ENCODE results near the gene PRMT3. TPM values are rescaled to one million over a fixed set of nuclear protein-coding genes. Genes with fewer than 3 reads are reported as not detected.
"Not testable (repeated sequence)": the region's sequence is repeated elsewhere in the genome, so short reads cannot be mapped to it uniquely, and the experiment has no call there.

Gene PRMT3
- total RNA-seq, 4 donors from 2014 or later: 4.4 to 29.4 (median 15.7) TPM

DNA sequence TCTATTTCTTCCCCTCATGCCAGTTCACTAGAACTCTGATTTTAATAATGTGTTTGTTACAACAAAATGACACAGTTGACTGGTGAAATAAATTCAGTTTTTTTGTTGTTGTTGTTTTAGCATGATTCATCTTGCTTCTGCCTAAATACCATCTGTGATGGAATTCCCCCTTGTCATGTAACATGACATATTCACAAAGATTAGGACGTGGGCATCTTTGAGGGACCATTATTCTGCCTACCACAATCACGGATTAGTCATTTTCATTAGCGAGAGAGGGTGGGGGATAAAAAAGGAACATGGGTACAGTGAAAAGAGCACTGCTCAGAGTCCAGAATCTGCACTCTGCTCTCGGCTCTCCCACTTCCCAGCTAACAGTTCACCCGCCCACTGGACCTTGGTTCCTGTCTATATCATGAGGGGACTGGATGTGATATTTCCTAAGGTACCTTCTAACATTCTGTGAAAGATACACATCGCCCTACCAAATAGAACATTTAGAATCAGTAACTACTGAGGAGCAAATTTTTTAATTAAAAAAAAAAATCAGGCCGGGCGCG, 12.7 kb upstream of the PRMT3 start:
- Histone ChIP-seq H3K27ac (no peak overlapping the region), H3K4me3 (no peak overlapping the region), H3K4me1 (no peaks in the 10 kb centered on the region), H3K36me3 (no peaks in the 10 kb centered on the region), H3K27me3 (no peaks in the 10 kb centered on the region), H3K9me3 (no peaks in the 10 kb centered on the region)
- TF ChIP-seq, protein P1, sequence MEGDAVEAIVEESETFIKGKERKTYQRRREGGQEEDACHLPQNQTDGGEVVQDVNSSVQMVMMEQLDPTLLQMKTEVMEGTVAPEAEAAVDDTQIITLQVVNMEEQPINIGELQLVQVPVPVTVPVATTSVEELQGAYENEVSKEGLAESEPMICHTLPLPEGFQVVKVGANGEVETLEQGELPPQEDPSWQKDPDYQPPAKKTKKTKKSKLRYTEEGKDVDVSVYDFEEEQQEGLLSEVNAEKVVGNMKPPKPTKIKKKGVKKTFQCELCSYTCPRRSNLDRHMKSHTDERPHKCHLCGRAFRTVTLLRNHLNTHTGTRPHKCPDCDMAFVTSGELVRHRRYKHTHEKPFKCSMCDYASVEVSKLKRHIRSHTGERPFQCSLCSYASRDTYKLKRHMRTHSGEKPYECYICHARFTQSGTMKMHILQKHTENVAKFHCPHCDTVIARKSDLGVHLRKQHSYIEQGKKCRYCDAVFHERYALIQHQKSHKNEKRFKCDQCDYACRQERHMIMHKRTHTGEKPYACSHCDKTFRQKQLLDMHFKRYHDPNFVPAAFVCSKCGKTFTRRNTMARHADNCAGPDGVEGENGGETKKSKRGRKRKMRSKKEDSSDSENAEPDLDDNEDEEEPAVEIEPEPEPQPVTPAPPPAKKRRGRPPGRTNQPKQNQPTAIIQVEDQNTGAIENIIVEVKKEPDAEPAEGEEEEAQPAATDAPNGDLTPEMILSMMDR (IDR thresholded peaks at IDR 0.05): no peak
- TF ChIP-seq POLR2A (IDR thresholded peaks at IDR 0.05): no peak
- no peak for DNase-seq
- intact Hi-C loops (cut with DNase I; ENCODE audit: low total_unique reads): no loop called here

DNA sequence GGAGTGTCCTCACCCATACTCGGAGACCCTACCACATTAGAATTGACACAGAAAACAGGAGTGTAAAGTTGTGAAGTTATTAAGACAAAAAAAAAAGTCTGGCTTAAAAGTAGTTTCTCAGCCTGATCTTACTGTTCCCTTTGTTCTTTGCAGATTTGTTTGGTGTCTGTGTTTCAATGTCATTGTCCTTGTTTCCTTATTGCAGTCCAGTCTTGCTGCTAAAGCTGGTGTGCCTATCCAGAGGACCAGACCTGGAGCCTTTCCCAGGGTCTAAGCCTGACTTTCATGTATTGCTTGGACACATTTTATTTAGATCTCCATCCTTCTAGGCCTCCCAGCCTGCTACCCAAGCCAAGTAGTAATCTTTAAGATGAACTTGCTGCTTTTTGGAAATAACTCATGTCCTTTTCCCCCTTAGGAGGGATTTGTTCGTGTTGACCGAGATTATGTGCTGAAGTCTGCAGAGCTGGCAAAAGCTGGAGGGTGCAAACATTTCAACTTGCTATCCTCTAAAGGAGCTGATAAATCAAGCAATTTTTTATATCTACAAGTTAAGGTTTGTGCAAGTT, 11.3 kb upstream of the PRMT3 start:
- no peak for DNase-seq
- no peak for TF ChIP-seq POLR2A (IDR thresholded peaks at IDR 0.05)
- TF ChIP-seq, protein P1 (IDR thresholded peaks at IDR 0.05): no peak
- H3K36me3 ChIP-seq: no peaks in the 10 kb centered on the region
- intact Hi-C loops (cut with DNase I; ENCODE audit: low total_unique reads): no loop called here
- H3K27me3 ChIP-seq: no peaks in the 10 kb centered on the region
- H3K27ac ChIP-seq: no peak overlapping the region
- no peak overlapping the region for H3K4me3 ChIP-seq
- H3K9me3 ChIP-seq: no peaks in the 10 kb centered on the region
- H3K4me1 ChIP-seq: no peaks in the 10 kb centered on the region

DNA sequence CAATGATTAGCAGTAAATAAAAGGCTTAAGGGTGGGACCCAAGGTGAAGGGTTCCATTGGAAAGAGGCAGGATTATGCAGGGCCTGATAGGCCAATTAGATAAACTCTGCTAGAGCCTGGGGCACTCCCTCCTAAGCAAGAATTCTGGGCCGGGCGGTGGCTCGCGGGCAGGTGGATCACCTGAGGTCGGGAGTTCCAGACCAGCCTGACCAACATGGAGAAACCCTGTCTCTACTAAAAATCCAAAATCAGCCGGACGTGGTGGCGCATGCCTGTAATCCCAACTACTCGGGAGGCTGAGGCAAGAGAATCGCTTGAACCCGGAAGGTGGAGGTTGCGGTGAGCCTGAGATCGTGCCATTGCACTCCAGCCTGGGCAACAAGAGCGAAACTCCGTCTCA, 1.5 kb upstream of the PRMT3 start:
- H3K36me3 ChIP-seq; DNase-seq; H3K4me3 ChIP-seq; H3K27ac ChIP-seq; H3K27me3 ChIP-seq; H3K9me3 ChIP-seq; intact Hi-C loops (cut with DNase I; ENCODE audit: low total_unique reads); H3K4me1 ChIP-seq: not testable (repeated sequence)

DNA sequence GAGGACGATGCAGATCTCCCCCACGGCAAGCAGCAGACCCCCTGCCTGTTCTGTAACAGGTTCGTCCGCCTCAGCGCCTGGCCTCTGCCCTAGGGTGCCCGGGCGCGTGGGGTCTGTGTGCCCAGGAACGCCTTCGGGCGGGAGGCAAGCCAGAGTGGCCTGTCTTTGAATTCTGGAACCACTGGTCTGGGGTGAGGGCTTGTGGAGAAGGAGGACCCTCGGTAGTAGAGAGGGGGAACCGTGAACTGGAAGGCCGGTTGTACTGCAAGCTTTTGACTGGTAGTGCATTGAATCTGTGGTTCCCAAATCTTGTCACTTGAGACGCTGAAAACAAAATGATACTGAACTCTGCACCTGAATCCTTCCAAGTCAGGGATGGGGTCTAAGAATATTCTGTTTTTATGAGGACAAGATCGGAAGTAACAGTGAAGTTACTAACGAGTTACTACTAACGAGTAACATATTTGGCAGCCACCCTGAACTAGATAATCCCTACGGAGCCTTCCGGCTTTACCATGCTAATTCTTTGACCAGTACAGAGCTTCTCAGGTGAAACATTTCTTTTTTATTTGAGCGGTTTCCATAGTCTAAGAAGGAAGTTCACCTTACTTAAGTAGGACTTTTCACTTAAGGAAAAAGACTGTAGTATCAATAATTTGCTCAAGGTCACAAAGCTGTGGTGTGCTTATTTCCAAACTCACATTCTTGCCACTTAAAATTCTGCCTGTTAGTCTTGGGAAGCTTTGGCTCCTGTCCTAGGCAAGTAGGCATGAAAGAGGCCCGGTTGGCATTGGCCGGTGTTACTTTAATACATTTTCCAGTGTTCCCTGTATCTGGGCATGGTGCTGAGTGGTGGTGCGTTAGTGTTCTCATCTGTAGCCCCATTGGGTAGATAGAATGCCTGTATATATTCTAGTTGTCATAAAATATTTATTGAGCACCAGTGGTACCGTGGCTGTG, 860 bp downstream of the PRMT3 start:
- no peaks in the 10 kb centered on the region for H3K27me3 ChIP-seq
- H3K4me3 ChIP-seq: peak overlapping the region; percentile 85 to 92
- intact Hi-C loops (cut with DNase I; ENCODE audit: low total_unique reads): no loop called here
- peaks cover 0 to 5% of the 10 kb centered on the region in 2 donors for H3K4me1 ChIP-seq
- H3K27ac ChIP-seq: peak overlapping the region; percentile 92 to 93
- H3K36me3 ChIP-seq: no peaks in the 10 kb centered on the region
- H3K9me3 ChIP-seq: no peaks in the 10 kb centered on the region
- no peak for DNase-seq
- no peak for TF ChIP-seq POLR2A (IDR thresholded peaks at IDR 0.05)
- TF ChIP-seq, protein P1 (IDR thresholded peaks at IDR 0.05): no peak

DNA sequence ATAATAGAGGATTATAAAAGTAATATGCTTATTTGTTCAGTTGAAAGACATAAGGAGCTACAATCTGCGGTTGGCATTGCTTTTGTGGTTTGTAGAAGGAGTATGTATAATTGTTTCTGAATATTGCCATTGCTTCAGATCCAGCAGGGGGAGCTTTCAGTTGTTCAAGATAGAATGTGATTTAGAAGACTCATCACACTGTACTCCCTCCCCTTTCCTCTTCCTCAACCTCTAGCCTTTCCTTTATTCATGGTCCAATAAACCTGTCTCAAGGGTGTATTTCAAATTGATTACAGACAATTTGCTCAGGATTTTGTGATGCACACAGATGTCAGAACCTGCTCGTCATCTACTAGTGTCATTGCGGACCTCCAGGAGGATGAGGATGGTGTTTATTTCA, 9.8 kb downstream of the PRMT3 start:
- no peak for DNase-seq
- intact Hi-C loops (cut with DNase I; ENCODE audit: low total_unique reads): no loop called here
- Histone ChIP-seq H3K27ac (no peak overlapping the region), H3K4me3 (no peak overlapping the region), H3K4me1 (no peaks in the 10 kb centered on the region), H3K27me3 (no peaks in the 10 kb centered on the region), H3K36me3 (no peaks in the 10 kb centered on the region), H3K9me3 (no peaks in the 10 kb centered on the region)
- TF ChIP-seq, protein P1 (IDR thresholded peaks at IDR 0.05): peak in 2 of 4 experiments; percentile 7 to 24
- no peak for TF ChIP-seq POLR2A (IDR thresholded peaks at IDR 0.05)
